Heart left ventricle (tissue), 13 donors: ENCODE data around the gene TM9SF4.

ENCODE experiments used
- POLR2A ChIP-seq, 2 donors: fragments of 450-650 bp; IDR thresholded peaks; one replicate each; pipeline ENCODE4 v1.6.1; 2017; ENCODE audit warnings: antibody characterized with exemption in 2 of 2, mild to moderate bottlenecking in 2 of 2, moderate library complexity in 2 of 2
- TF ChIP-seq, protein P1 (sequence below), 12 donors: fragments of 200-600 bp; sonication (generic) in 4 of 12; IDR thresholded peaks; one replicate each; pipeline versions ENCODE4 v1.5.0 to v1.8.0; 2018 to 2022; ENCODE audit warnings: antibody characterized with exemption in 12 of 12, mild to moderate bottlenecking in 5 of 12
- donor health status: ischemic (EF 13 %, LVEDD 7.1; RV severe dilation, severe dysfunction).
- donor health status: DM: no; HTN: yes; CAD: no.
- donor health status: DM: no; HTN: no; CAD: no.
- donor health status: ischemic (EF 25% LVEDD 6.9; RV normal size, moderate dysfunction).
- donor health status: ischemic (EF 25% LVEDD 5.7; RV mildly dilated, moderate dysfunction).
- donor health status: ischemic (EF 35%, LVEDD 5.7; RV mildly dilated, moderate dysfunction).
- donor health status: nonischemic (EF 11% LVEDD 7.7; RV severe dilation, severe dysfunction).
- donor health status: DM: yes; HTN: yes; CAD: no.
- donor health status: PGD.
- donor health status: ischemic (EF 29% LVEDD 5.4; RV normal size, mild dysfunction).
- donor health status: nonischemic (EF 23%, LVEDD 6.1; RV moderate dilation, normal function).

DNA sequence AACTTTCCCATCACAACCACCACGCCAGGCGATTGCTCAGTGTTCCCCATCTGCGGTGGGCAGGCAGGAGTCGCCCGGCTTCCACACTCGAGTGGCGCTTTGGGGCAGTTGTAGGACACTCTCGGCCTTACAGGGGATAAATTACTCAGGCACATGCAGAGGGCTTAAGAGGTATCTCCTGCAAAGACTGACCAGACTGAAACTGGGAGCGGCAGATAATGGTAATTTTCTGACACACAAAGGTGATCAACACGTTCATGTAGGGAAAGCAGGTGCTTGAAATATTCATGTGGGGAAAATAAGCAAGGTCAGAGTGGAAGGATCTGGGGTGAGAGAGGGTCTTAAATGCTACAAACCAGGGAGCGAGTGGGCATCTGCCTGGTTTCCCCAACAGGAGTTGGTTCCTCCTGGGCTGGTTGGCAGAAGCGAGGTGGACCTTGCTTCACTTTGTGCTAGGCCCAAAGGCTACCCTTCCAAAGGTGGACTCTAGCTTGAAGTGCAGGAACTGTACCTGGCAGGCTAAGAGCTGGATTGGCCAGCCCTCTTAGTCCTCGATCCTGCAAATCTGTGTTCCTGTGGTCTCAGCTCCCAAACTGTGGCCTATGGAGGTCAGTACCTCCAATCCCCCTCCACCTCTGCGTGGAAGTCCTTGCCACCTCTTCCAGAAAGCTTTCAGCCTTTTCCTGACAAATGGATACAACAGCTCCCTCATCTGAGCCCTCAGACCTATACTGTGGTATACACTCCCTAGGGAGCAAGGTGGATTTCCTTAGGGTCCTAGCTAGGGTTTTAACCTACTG lies 81.3 kb downstream of the TM9SF4 start:
- TF ChIP-seq, protein P1, sequence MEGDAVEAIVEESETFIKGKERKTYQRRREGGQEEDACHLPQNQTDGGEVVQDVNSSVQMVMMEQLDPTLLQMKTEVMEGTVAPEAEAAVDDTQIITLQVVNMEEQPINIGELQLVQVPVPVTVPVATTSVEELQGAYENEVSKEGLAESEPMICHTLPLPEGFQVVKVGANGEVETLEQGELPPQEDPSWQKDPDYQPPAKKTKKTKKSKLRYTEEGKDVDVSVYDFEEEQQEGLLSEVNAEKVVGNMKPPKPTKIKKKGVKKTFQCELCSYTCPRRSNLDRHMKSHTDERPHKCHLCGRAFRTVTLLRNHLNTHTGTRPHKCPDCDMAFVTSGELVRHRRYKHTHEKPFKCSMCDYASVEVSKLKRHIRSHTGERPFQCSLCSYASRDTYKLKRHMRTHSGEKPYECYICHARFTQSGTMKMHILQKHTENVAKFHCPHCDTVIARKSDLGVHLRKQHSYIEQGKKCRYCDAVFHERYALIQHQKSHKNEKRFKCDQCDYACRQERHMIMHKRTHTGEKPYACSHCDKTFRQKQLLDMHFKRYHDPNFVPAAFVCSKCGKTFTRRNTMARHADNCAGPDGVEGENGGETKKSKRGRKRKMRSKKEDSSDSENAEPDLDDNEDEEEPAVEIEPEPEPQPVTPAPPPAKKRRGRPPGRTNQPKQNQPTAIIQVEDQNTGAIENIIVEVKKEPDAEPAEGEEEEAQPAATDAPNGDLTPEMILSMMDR (IDR thresholded peaks at IDR 0.05): no peak
- no peak for TF ChIP-seq POLR2A (IDR thresholded peaks at IDR 0.05)
